ENCODE measurements around the gene CA14. TPM values are rescaled to one million over a fixed set of nuclear protein-coding genes. Genes with fewer than 3 reads are reported as not detected.

Gene CA14
- total RNA-seq, 1 experiment from 2014 or later = 53.6 TPM

- DNase-seq (ENCODE audit: low read depth, low spot score) = peak; percentile 74
Measured at GRCh38 chr1:150268340-150268704, 10.7 kb downstream of the CA14 start.

GRCh38 chr1:150268705-150269403, 11.3 kb downstream of the CA14 start, which contains the start of gene APH1A:
TSS of gene APH1A (minus strand) at chr1:150269016. CDS start at chr1:150268810, 206 bp downstream.
- in situ Hi-C loops (cut with HindIII; ENCODE audit: low pct_unique_long_range_greater_than_20kb, low sequenced_read_pairs) = no loop called here
- DNase-seq (ENCODE audit: low read depth, low spot score) = peak; percentile 99

More at GRCh38 chr1:150268340-150268704, 10.7 kb downstream of the CA14 start:
- in situ Hi-C loops (cut with HindIII; ENCODE audit: low pct_unique_long_range_greater_than_20kb, low sequenced_read_pairs) = no loop called here

- no peak for DNase-seq (ENCODE audit: low read depth, low spot score)
- in situ Hi-C loops (cut with HindIII; ENCODE audit: low pct_unique_long_range_greater_than_20kb, low sequenced_read_pairs) = no loop called here
Measured at GRCh38 chr1:150269451-150269850, 11.9 kb downstream of the CA14 start.

DNA sequence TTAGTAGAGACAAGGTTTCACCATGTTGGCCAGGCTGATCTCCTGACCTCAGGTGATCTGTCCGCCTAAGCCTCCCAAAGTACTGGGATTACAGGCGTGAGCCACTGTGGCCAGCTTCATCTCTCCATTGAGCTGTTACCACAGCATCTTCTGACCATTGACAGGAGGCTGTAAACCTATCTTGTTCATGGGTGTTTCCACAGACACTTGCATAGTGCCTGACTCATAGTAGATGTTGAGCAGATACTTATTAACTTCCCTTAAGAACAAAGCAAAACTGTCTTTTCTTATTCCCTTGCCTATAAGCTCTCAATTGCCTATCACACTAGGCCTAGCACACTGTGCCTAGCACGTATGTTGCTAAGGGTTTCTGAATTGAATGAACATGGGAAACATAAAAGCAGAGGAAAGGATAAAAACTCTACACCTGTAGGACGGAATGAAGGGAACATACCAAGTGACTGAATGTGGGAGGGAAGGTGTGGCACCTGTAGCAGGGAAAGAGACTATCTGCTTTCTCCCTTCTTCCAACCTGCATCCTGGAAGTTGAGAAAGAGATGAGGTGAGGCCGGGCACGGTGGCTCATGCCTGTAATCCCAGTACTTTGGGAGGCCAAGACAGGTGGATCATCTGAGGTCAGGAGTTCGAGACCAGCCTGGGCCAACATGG, 13.9 kb downstream of the CA14 start:
- in situ Hi-C loops (cut with HindIII; ENCODE audit: low pct_unique_long_range_greater_than_20kb, low sequenced_read_pairs) = no loop called here
- no peak for DNase-seq (ENCODE audit: low read depth, low spot score)

- DNase-seq (ENCODE audit: low read depth, low spot score) = no peak
- in situ Hi-C loops (cut with HindIII; ENCODE audit: low pct_unique_long_range_greater_than_20kb, low sequenced_read_pairs) = no loop called here
Measured at GRCh38 chr1:150273311-150273710, 15.7 kb downstream of the CA14 start.

DNA sequence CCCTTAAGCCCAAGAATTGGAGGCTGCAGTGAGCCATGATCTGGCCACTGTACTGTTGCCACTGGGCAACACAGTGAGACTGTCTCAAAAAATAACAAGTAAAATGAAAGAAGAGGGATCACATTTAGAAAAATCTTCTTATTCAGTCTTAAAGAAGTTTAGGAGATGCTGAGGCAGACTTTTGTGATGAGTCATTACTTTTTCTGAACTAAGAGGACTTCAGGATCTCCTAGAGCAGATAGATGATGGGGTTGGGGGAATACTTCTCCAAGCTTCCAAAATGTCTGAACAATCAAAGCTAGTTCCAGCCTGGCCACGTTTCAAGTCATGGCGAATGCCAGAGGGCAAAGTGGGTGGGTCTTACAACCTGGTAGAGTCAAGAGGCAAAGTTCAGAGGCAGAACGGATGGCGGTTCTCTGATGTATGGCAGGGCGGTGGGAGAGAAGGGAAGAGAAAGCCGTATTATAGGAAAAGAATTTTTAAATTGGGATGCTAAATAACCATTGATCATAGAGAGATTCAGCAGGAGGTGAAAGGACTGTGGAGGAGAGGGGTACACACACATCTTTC, 22.6 kb downstream of the CA14 start:
- in situ Hi-C loops (cut with HindIII; ENCODE audit: low pct_unique_long_range_greater_than_20kb, low sequenced_read_pairs) = no loop called here
- peak; percentile 45 for DNase-seq (ENCODE audit: low read depth, low spot score)

- peak; percentile 86 for DNase-seq (ENCODE audit: low read depth, low spot score)
- in situ Hi-C loops (cut with HindIII; ENCODE audit: low pct_unique_long_range_greater_than_20kb, low sequenced_read_pairs) = no loop called here
Measured at GRCh38 chr1:150281221-150281757, 23.7 kb downstream of the CA14 start.

- in situ Hi-C loops (cut with HindIII; ENCODE audit: low pct_unique_long_range_greater_than_20kb, low sequenced_read_pairs) = no loop called here
- DNase-seq (ENCODE audit: low read depth, low spot score) = peak; percentile 65
Measured at GRCh38 chr1:150281758-150282557, 24.4 kb downstream of the CA14 start, which contains the start of gene CIART. TSS of gene CIART (plus strand) at chr1:150282554. CDS start at chr1:150283268, 714 bp downstream.

- in situ Hi-C loops (cut with HindIII; ENCODE audit: low pct_unique_long_range_greater_than_20kb, low sequenced_read_pairs) = no loop called here
- DNase-seq (ENCODE audit: low read depth, low spot score) = no peak
Measured at GRCh38 chr1:150282558-150282958, 25.0 kb downstream of the CA14 start.

DNA sequence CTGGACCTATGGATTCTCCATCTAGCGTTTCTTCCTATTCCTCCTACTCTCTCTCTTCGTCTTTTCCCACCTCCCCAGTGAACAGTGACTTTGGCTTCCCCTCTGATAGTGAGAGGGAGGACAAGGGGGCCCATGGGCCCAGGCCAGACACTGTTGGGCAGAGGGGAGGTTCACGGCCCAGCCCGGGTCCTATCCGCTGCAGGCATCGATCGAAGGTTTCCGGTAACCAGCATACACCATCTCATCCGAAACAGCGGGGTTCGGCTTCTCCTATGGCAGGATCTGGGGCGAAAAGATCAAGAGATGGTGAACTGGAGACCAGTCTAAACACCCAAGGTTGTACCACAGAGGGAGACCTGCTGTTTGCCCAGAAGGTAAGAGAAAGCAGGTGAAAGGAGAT, 25.7 kb downstream of the CA14 start:
- DNase-seq (ENCODE audit: low read depth, low spot score) = no peak
- in situ Hi-C loops (cut with HindIII; ENCODE audit: low pct_unique_long_range_greater_than_20kb, low sequenced_read_pairs) = no loop called here

DNA sequence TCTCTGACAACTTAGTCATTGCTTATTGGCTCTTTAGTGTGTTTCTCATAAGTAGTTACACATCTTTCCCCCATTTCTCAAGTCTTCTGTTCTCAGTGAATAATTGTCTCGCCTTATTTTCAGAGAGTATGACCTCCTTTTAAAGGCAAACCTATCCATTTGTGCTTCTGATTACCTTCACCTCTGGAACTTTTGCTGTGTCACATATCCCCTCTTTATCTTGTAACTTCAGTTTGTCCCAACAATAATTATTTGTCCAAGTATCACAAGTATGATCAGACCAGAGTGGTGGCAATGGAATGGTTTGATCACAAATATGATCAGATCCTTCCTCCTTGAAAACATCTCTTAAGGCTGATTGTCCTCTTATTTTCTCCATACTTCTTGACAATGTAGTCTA, 30.8 kb downstream of the CA14 start:
- in situ Hi-C loops (cut with HindIII; ENCODE audit: low pct_unique_long_range_greater_than_20kb, low sequenced_read_pairs) = no loop called here

GRCh38 chr1:150288822-150289221, 31.2 kb downstream of the CA14 start:
- in situ Hi-C loops (cut with HindIII; ENCODE audit: low pct_unique_long_range_greater_than_20kb, low sequenced_read_pairs) = no loop called here
- DNase-seq (ENCODE audit: low read depth, low spot score) = no peak

More for the DNA sequence above, 30.8 kb downstream of the CA14 start:
- no peak for DNase-seq (ENCODE audit: low read depth, low spot score)

GRCh38 chr1:150293433-150294253, 36.1 kb downstream of the CA14 start, which contains the start of gene MRPS21:
TSS of gene MRPS21 (plus strand) at chr1:150293861. CDS start at chr1:150294367, 506 bp downstream.
- peak; percentile 97 for DNase-seq (ENCODE audit: low read depth, low spot score)
- in situ Hi-C loops (cut with HindIII; ENCODE audit: low pct_unique_long_range_greater_than_20kb, low sequenced_read_pairs) = no loop called here

- in situ Hi-C loops (cut with HindIII; ENCODE audit: low pct_unique_long_range_greater_than_20kb, low sequenced_read_pairs) = no loop called here
- DNase-seq (ENCODE audit: low read depth, low spot score) = no peak
Measured at GRCh38 chr1:150295476-150295875, 37.9 kb downstream of the CA14 start.

- DNase-seq (ENCODE audit: low read depth, low spot score) = no peak
Measured at GRCh38 chr1:150299716-150300115, 42.1 kb downstream of the CA14 start.

DNA sequence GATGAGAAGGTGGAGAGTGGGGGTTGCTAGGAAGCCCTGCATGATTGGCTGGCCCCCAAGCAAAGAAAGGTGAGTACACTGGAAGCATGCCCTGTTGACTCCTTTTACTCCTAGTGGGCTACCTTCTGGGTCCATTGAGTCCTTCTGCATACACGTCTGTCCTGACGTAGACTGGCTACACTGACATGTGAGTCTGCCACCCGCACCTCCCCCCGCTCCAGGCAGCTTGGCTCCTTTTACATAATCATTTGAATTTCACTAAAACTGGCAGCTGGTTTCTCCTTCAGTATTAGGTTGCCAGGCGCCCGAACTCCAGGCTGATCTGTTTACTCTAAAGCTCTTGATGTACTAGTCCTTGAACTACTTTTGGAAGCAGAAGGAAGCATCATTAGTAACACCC, 44.8 kb downstream of the CA14 start:
- in situ Hi-C loops (cut with HindIII; ENCODE audit: low pct_unique_long_range_greater_than_20kb, low sequenced_read_pairs) = no loop called here
- DNase-seq (ENCODE audit: low read depth, low spot score) = no peak

More at GRCh38 chr1:150299716-150300115, 42.1 kb downstream of the CA14 start:
- in situ Hi-C loops (cut with HindIII; ENCODE audit: low pct_unique_long_range_greater_than_20kb, low sequenced_read_pairs) = no loop called here

DNA sequence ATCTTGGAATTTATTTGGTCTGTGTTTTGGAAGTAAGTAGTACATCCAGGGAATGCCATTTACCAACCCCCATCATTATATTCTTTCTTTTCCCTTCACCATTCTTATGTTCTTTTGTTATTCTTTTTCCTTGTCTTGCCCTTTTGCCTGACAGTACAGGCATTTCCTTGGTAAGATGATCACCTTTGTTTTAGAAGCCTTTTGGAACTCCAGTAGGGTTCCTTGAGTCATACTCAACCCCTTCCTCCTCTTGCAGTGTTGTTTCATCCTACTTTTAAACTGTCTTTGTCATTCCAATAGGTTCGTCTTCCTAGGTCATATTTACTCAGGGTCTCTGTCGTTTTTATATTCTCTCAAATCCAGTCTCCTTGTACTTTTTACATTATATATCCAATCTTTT, 45.3 kb downstream of the CA14 start:
- in situ Hi-C loops (cut with HindIII; ENCODE audit: low pct_unique_long_range_greater_than_20kb, low sequenced_read_pairs) = no loop called here
- DNase-seq (ENCODE audit: low read depth, low spot score) = no peak

Data from SK-MEL-5 (cell line).